ENCODE results near the gene DNAJC13. TPM values are rescaled to one million over a fixed set of nuclear protein-coding genes. Genes with fewer than 3 reads are reported as not detected.

Gene DNAJC13
- total RNA-seq, 2 donors from 2014 or later: 25.0 to 46.2 TPM

GRCh38 chr3:132405609-132406299 lies 11.5 kb upstream of the DNAJC13 start:
- Histone ChIP-seq H3K36me3 (no peaks in the 10 kb centered on the region), H3K4me1 (replicated peaks) (no peaks in the 10 kb centered on the region), H3K9me3 (no peaks in the 10 kb centered on the region), H3K4me3 (no peak overlapping the region), H3K27me3 (replicated peaks; ENCODE audit: insufficient read depth) (no peaks in the 10 kb centered on the region), H3K27ac (peak overlapping the region; percentile 15 to 18)
- intact Hi-C loops (cut with DNase I): no loop called here
- 47% methylated on average over 4 of the region's 4 CpGs for whole genome bisulfite sequencing
- DNase-seq (ENCODE audit: low spot score): no peak
- TF ChIP-seq CTCF (IDR thresholded peaks at IDR 0.05) (no peak), POLR2A (IDR thresholded peaks at IDR 0.05) (no peak), POLR2AphosphoS5 (IDR thresholded peaks at IDR 0.05) (no peak)

GRCh38 chr3:132406587-132406986 lies 10.7 kb upstream of the DNAJC13 start:
- no peaks in the 10 kb centered on the region for H3K27me3 ChIP-seq (replicated peaks; ENCODE audit: insufficient read depth)
- intact Hi-C loops (cut with DNase I): no loop called here
- DNase-seq (ENCODE audit: low spot score): no peak
- H3K4me3 ChIP-seq: no peak overlapping the region
- no peaks in the 10 kb centered on the region for H3K36me3 ChIP-seq
- no peak overlapping the region for H3K27ac ChIP-seq
- TF ChIP-seq POLR2A (IDR thresholded peaks at IDR 0.05) (no peak), POLR2AphosphoS5 (IDR thresholded peaks at IDR 0.05) (no peak), CTCF (IDR thresholded peaks at IDR 0.05) (no peak)
- no peaks in the 10 kb centered on the region for H3K4me1 ChIP-seq (replicated peaks)
- 90% methylated on average over 2 of the region's 2 CpGs for WGBS
- H3K9me3 ChIP-seq: no peaks in the 10 kb centered on the region

DNA sequence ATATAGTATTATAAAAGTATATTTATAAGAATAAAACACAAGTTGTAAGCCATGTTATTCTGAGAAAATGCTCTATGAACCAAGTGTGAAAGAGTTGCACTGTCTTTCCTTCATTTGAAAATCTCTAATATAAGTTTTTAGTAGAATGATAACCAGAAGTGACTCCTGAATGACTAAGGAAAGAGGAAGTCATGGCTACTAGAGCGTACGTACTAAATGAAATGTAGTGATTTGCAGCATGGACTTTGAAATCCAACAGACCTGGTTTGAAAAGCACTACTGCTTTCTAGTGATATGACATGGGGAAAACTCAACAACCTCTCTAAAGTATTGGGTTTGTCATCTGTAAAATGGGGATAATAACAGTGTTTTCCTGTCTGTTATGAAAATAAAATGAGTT lies 10.3 kb upstream of the DNAJC13 start:
- TF ChIP-seq CTCF (IDR thresholded peaks at IDR 0.05) (no peak), POLR2A (IDR thresholded peaks at IDR 0.05) (no peak), POLR2AphosphoS5 (IDR thresholded peaks at IDR 0.05) (no peak)
- intact Hi-C loops (cut with DNase I): no loop called here
- H3K9me3 ChIP-seq: no peaks in the 10 kb centered on the region

GRCh38 chr3:132414841-132415240 lies 2.5 kb upstream of the DNAJC13 start:
- intact Hi-C loops (cut with DNase I): loop anchor here (10.0 kb wide), 1 partner anchor 1030 kb away; the partner anchor contains the start of gene NUDT16
- H3K27me3 ChIP-seq (replicated peaks; ENCODE audit: insufficient read depth): no peaks in the 10 kb centered on the region
- no peak overlapping the region for H3K4me3 ChIP-seq
- no peaks in the 10 kb centered on the region for H3K4me1 ChIP-seq (replicated peaks)
- 78% methylated on average over 1 of the region's 1 CpG for WGBS
- no peaks in the 10 kb centered on the region for H3K9me3 ChIP-seq
- no peak for DNase-seq (ENCODE audit: low spot score)
- no peak for TF ChIP-seq CTCF (IDR thresholded peaks at IDR 0.05)
- TF ChIP-seq POLR2AphosphoS5 (IDR thresholded peaks at IDR 0.05): no peak
- no peak for TF ChIP-seq POLR2A (IDR thresholded peaks at IDR 0.05)
- no peak overlapping the region for H3K27ac ChIP-seq
- H3K36me3 ChIP-seq: no peaks in the 10 kb centered on the region

More for the DNA sequence above, 10.3 kb upstream of the DNAJC13 start:
- Histone ChIP-seq H3K27ac (no peak overlapping the region), H3K36me3 (no peaks in the 10 kb centered on the region), H3K4me1 (replicated peaks) (no peaks in the 10 kb centered on the region), H3K27me3 (replicated peaks; ENCODE audit: insufficient read depth) (no peaks in the 10 kb centered on the region), H3K4me3 (no peak overlapping the region)
- WGBS: 92% methylated on average over 2 of the region's 2 CpGs
- DNase-seq (ENCODE audit: low spot score): no peak

DNA sequence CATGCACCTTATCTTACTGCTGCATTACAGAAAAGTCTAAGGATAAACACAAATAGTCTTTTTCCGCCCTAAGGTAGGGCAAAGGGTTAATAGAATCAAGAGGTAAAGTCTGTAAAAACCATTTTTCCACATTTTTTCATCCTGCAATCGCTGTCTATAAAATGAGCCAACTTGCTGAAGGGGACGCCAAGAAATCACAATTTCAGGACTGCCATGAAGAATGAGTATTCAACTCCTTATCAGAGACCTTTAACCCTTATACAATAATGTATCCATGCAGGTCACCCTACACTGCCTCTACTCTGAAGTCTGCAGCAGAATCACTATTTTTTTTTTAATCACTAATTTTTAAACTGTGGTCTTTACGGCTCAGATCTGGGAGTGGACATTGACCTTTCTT lies 1.1 kb upstream of the DNAJC13 start:
- WGBS: 84% methylated on average over 4 of the region's 4 CpGs
- Histone ChIP-seq H3K9me3 (no peaks in the 10 kb centered on the region), H3K27me3 (replicated peaks; ENCODE audit: insufficient read depth) (no peaks in the 10 kb centered on the region), H3K36me3 (no peaks in the 10 kb centered on the region), H3K4me3 (no peak overlapping the region), H3K27ac (no peak overlapping the region), H3K4me1 (replicated peaks) (no peaks in the 10 kb centered on the region)
- no peak for TF ChIP-seq POLR2AphosphoS5 (IDR thresholded peaks at IDR 0.05)
- TF ChIP-seq CTCF (IDR thresholded peaks at IDR 0.05): no peak
- TF ChIP-seq POLR2A (IDR thresholded peaks at IDR 0.05): no peak
- no peak for DNase-seq (ENCODE audit: low spot score)
- intact Hi-C loops (cut with DNase I): loop anchor here (10.0 kb wide), 1 partner anchor 1031 kb away; the partner anchor contains the start of gene NUDT16

Data from prostate gland (tissue), 2 donors.